C4-2B (cell line): ENCODE results near the gene MGAT5B.
A peak's percentile ranks its signal among the peaks of the same experiment; 100 is the strongest.

ENCODE experiments used
- H3K27ac ChIP-seq: fragments of 450-650 bp; 2 replicates; pipeline ENCODE4 v1.5.1; 2017
- ZFX ChIP-seq: fragments of 450-650 bp; IDR thresholded peaks from 2 replicates; pipeline ENCODE4 v1.6.1; 2017
- TF ChIP-seq, protein P1 (sequence below): fragments of 450-650 bp; conservative IDR thresholded peaks from 2 replicates; pipeline ENCODE4 v1.5.1; 2017; ENCODE audit warnings: mild to moderate bottlenecking

Gene MGAT5B, protein sequence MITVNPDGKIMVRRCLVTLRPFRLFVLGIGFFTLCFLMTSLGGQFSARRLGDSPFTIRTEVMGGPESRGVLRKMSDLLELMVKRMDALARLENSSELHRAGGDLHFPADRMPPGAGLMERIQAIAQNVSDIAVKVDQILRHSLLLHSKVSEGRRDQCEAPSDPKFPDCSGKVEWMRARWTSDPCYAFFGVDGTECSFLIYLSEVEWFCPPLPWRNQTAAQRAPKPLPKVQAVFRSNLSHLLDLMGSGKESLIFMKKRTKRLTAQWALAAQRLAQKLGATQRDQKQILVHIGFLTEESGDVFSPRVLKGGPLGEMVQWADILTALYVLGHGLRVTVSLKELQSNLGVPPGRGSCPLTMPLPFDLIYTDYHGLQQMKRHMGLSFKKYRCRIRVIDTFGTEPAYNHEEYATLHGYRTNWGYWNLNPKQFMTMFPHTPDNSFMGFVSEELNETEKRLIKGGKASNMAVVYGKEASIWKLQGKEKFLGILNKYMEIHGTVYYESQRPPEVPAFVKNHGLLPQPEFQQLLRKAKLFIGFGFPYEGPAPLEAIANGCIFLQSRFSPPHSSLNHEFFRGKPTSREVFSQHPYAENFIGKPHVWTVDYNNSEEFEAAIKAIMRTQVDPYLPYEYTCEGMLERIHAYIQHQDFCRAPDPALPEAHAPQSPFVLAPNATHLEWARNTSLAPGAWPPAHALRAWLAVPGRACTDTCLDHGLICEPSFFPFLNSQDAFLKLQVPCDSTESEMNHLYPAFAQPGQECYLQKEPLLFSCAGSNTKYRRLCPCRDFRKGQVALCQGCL

DNA sequence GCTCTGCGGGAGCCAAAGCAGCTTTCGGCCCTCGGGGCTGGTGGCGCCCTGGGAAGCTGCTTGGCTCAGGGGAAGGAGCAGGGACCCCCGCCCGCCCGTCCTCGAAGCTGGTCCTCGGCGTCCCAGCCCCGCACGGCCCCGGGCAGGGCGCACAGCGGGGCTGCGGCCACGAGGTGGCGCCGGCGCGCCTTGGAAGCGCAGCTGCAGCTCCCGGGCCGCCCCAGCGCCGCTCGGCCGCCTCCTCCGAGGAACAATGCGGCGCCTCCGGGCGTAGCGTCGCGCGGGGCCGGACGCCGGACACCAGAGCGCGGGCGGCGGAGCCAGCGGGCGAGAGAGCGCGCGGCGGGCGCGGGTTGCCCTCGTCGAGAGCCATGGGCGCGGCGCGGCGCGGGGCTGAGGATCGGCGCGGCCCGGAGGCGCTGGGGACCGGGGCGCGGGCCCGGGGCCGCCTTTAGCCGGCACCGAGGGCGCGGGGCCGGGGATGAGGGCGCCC, at the start of gene MGAT5B:
TSS of gene MGAT5B (plus strand) at position 229 of the 493 bp plus-strand sequence. CDS start 626 bp downstream, outside the sequence.
- H3K27ac ChIP-seq: no peak within 1 kb of the TSS
- no peak for TF ChIP-seq ZFX
- TF ChIP-seq, protein P1, sequence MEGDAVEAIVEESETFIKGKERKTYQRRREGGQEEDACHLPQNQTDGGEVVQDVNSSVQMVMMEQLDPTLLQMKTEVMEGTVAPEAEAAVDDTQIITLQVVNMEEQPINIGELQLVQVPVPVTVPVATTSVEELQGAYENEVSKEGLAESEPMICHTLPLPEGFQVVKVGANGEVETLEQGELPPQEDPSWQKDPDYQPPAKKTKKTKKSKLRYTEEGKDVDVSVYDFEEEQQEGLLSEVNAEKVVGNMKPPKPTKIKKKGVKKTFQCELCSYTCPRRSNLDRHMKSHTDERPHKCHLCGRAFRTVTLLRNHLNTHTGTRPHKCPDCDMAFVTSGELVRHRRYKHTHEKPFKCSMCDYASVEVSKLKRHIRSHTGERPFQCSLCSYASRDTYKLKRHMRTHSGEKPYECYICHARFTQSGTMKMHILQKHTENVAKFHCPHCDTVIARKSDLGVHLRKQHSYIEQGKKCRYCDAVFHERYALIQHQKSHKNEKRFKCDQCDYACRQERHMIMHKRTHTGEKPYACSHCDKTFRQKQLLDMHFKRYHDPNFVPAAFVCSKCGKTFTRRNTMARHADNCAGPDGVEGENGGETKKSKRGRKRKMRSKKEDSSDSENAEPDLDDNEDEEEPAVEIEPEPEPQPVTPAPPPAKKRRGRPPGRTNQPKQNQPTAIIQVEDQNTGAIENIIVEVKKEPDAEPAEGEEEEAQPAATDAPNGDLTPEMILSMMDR: peak; percentile 99

DNA sequence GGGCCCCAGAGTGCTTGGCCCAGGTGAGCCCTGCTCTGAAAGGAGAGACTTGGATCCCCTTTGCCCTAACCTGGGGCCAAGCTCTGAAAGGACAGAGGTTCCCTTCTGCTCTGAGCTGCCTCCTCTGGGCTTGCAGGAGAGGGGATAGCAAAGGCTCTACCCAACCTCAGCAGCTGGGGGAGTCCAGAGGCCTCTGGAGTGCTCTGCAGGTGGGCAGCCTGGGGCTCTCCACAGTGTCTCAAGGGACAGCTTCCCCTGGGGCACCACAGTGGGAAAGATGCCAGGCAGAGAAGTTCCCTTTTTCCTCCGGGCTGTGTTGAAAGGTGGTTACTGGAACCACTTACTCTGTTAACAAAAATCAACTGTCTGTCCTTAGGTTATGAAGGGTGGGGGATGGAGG, 48.2 kb upstream of the MGAT5B start:
- TF ChIP-seq, protein P1: no peak
- no peak for TF ChIP-seq ZFX
- no peak overlapping the region for H3K27ac ChIP-seq

DNA sequence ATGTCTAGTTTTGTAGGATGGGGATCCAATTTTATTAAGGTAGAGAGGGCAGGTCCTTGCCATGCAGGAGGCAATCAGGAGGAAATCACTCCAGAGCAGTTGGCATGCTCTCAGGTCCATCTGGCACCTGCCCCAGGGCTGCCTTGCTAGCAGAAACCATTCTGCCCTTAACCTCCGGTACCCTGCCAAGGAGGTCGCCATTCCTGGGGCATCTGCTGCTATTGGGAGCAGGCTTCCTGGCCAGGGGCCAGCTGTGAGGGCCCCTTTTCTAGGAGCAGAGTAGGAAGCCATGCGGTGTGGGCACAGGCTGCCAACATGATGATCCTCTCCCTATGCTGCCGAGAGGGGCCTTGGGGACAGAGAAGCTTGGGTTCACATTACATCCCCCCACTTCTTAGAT, 47.6 kb upstream of the MGAT5B start:
- no peak for TF ChIP-seq ZFX
- no peak overlapping the region for H3K27ac ChIP-seq

DNA sequence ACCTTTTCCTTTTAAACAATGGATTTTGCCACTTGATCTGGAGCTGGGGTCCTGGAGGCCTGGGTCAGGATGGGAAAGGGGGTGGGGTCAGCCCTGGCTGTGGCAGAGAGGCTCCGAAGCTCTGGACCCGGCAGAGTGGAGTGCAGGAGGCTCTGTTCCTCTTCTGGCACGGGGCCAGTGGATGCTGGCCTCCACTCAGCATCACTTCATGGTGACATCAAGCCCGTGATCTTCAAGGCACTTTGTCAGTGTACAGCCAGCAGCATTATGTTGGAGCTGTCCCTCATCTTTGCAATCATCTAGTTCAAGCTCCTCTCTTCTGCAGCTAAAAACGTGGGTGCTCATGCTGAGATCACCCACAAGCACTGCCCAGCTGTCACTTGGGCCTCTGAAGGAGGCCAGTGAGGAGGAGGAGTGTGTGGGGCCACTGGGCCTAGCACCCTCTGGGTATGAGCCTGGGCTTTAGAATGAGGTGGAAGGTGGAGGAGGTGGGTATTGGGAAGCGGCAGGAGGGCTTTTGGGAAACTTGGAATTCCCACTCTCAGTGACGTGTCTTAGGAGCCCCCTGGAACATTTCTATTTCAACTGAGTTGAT, 45.9 kb upstream of the MGAT5B start:
- TF ChIP-seq, protein P1: no peak
- TF ChIP-seq ZFX: no peak
- no peak overlapping the region for H3K27ac ChIP-seq

DNA sequence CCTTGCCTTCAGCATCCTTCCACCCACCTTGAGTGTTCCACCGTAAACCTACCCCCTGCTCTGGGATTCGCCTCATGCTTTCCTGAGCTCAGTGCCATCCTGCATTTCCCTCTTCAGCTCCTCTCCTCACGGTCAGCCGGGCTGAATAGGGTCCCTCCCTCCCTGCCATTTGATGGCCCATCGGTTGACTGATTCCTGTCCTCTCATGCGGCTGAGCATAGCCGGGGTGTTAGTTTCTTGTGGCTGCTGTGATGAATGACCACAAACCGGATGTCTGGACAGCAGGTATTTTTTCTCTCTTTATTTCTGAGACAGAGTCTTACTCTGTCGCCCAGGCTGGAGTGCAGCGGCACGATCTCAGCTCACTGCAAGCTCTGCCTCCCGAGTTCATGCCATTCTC, 44.1 kb upstream of the MGAT5B start:
- TF ChIP-seq ZFX: no peak
- TF ChIP-seq, protein P1: no peak
- no peak overlapping the region for H3K27ac ChIP-seq

DNA sequence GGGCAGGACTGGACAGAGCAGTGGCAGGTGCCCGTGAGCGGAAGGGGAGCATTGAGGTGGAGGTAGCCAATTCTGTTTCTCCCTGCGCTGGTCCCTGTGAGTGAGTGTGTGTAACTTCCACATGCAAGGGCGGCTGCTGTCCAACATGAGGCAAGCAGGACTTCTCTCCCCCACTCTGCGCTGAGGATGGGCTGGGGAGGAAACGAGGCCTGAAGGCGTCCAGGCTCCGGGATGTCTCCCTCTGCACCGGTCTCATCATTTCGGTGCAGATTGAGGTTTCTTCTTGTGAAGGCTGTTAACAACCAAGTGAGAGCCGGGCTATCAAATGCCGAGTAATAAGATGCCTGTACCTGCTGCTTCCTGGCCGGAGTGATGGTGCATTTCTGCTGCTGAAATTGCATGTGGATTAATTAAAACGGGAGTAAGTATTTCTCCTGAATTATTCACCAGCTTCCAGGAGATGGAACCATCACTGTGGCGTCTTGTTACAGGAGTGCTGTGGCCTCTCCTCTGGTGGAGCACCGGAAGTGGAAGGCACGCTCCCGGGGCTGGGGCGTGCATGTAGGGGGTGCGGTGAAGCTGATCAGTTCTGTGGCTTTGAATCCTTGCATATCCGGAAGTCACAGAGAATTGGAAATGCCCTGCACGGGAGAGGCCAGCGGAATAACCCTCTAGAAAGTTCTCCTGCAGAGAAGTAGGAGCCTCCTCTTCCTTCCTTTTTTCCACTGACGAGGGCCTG, 41.7 kb upstream of the MGAT5B start:
- H3K27ac ChIP-seq: no peak overlapping the region
- TF ChIP-seq, protein P1: no peak
- TF ChIP-seq ZFX: no peak

DNA sequence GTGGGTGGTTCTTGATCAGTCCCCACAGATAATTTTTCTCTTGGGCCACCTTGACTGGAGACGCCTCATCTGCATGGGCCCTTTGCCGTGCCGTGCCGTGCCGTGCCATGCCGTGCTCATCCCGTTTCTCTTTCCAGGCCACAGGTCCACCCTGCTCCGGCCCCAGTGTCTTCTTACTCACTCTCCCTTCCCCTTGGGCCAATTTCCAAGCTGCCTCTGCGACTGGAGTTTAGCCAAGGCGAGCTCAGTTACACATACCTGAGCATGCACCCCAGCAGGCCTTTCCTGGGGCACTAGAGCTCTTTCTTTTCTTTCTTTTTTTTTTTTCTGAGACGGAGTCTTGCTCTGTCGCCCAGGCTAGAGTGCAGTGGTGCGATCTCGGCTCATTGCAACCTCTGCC, 40.5 kb upstream of the MGAT5B start:
- no peak overlapping the region for H3K27ac ChIP-seq
- TF ChIP-seq, protein P1: no peak
- TF ChIP-seq ZFX: no peak
